GM21367 (cell line): ENCODE data around the gene SMAD4.
"Not testable (repeated sequence)": the region's sequence is repeated elsewhere in the genome, so short reads cannot be mapped to it uniquely, and the experiment has no call there.

ENCODE experiments used
- ATAC-seq: cut with Tn5 transposase; IDR thresholded peaks from one replicate; pipeline ENCODE4 v1.9.1; 2021; ENCODE audit not compliant: unreplicated experiment

Gene SMAD4

GRCh38 chr18:51108330-51108729, 78.3 kb downstream of the SMAD4 start:
- ATAC-seq: no peak

- peak; percentile 82 for ATAC-seq
Measured at GRCh38 chr18:51110073-51110797, 80.2 kb downstream of the SMAD4 start.

- not testable (repeated sequence) for ATAC-seq
Measured at GRCh38 chr18:51111633-51112355, 81.8 kb downstream of the SMAD4 start.

GRCh38 chr18:51116996-51117395, 87.0 kb downstream of the SMAD4 start:
- not testable (repeated sequence) for ATAC-seq

GRCh38 chr18:51119561-51119960, 89.5 kb downstream of the SMAD4 start:
- not testable (repeated sequence) for ATAC-seq

- not testable (repeated sequence) for ATAC-seq
Measured at GRCh38 chr18:51119976-51120375, 90.0 kb downstream of the SMAD4 start.

GRCh38 chr18:51120809-51121596, 91.0 kb downstream of the SMAD4 start:
- no peak for ATAC-seq

GRCh38 chr18:51121597-51121857, 91.5 kb downstream of the SMAD4 start:
- no peak for ATAC-seq

GRCh38 chr18:51122266-51123045, 92.4 kb downstream of the SMAD4 start:
- no peak for ATAC-seq

GRCh38 chr18:51123046-51123395, 93.0 kb downstream of the SMAD4 start:
- ATAC-seq: no peak

GRCh38 chr18:51123481-51123880, 93.5 kb downstream of the SMAD4 start:
- no peak for ATAC-seq

- ATAC-seq: no peak
Measured at GRCh38 chr18:51123936-51124486, 94.0 kb downstream of the SMAD4 start.

GRCh38 chr18:51125976-51126375, 96.0 kb downstream of the SMAD4 start:
- no peak for ATAC-seq

- no peak for ATAC-seq
Measured at GRCh38 chr18:51127664-51128063, 97.7 kb downstream of the SMAD4 start.

GRCh38 chr18:51128533-51128932, 98.5 kb downstream of the SMAD4 start:
- ATAC-seq: no peak

- ATAC-seq: no peak
Measured at GRCh38 chr18:51132256-51132935, 102.4 kb downstream of the SMAD4 start.

GRCh38 chr18:51133580-51134160, 103.7 kb downstream of the SMAD4 start:
- ATAC-seq: no peak
